ENCODE measurements around the gene ZNF536.

The ZNF536 gene

GRCh38 chr19:30369833-30370232, 2.4 kb upstream of the ZNF536 start:
- DNase-seq (ENCODE audit: low read depth) = no peak
- no peak overlapping the region for H3K4me3 ChIP-seq (ENCODE audit: low read depth, low read length)
- no peak for TF ChIP-seq CTCF (conservative IDR thresholded peaks at IDR 0.05; ENCODE audit: low read depth, low read length)

- DNase-seq (ENCODE audit: low read depth) = no peak
- H3K4me3 ChIP-seq (ENCODE audit: low read depth, low read length) = no peak overlapping the region
- no peak for TF ChIP-seq CTCF (conservative IDR thresholded peaks at IDR 0.05; ENCODE audit: low read depth, low read length)
Observed at GRCh38 chr19:30371161-30371836, 885 bp upstream of the ZNF536 start.

GRCh38 chr19:30373593-30373992, 1.4 kb downstream of the ZNF536 start:
- TF ChIP-seq CTCF (conservative IDR thresholded peaks at IDR 0.05; ENCODE audit: low read depth, low read length) = no peak
- DNase-seq (ENCODE audit: low read depth) = no peak
- H3K4me3 ChIP-seq (ENCODE audit: low read depth, low read length) = no peak overlapping the region

GRCh38 chr19:30374539-30374864, 2.3 kb downstream of the ZNF536 start:
- no peak overlapping the region for H3K4me3 ChIP-seq (ENCODE audit: low read depth, low read length)
- no peak for DNase-seq (ENCODE audit: low read depth)
- no peak for TF ChIP-seq CTCF (conservative IDR thresholded peaks at IDR 0.05; ENCODE audit: low read depth, low read length)

GRCh38 chr19:30374865-30375552, 2.8 kb downstream of the ZNF536 start:
- no peak overlapping the region for H3K4me3 ChIP-seq (ENCODE audit: low read depth, low read length)
- no peak for DNase-seq (ENCODE audit: low read depth)
- TF ChIP-seq CTCF (conservative IDR thresholded peaks at IDR 0.05; ENCODE audit: low read depth, low read length) = no peak

GRCh38 chr19:30375553-30376031, 3.4 kb downstream of the ZNF536 start:
- no peak overlapping the region for H3K4me3 ChIP-seq (ENCODE audit: low read depth, low read length)
- no peak for DNase-seq (ENCODE audit: low read depth)
- TF ChIP-seq CTCF (conservative IDR thresholded peaks at IDR 0.05; ENCODE audit: low read depth, low read length) = no peak

- no peak overlapping the region for H3K4me3 ChIP-seq (ENCODE audit: low read depth, low read length)
- no peak for TF ChIP-seq CTCF (conservative IDR thresholded peaks at IDR 0.05; ENCODE audit: low read depth, low read length)
- DNase-seq (ENCODE audit: low read depth) = no peak
Observed at GRCh38 chr19:30376272-30376671, 4.1 kb downstream of the ZNF536 start.
